ENCODE data around the gene UTP3.
"Not testable (repeated sequence)": the region's sequence is repeated elsewhere in the genome, so short reads cannot be mapped to it uniquely, and the experiment has no call there.

The UTP3 gene

GRCh38 chr4:70674191-70674590 is 14.1 kb upstream of the UTP3 start:
- ATAC-seq (no peak), DNase-seq (no peak)
- Mint-ChIP-seq H3K4me3 (no peak overlapping the region), H3K27ac (no peak overlapping the region), H3K9me3 (no peaks in the 10 kb centered on the region), H3K36me3 (ENCODE audit: low read depth) (no peaks in the 10 kb centered on the region), H3K4me1 (peaks cover 14% of the 10 kb centered on the region), H3K27me3 (no peaks in the 10 kb centered on the region)

GRCh38 chr4:70674731-70675130 is 13.6 kb upstream of the UTP3 start:
- Mint-ChIP-seq H3K9me3 (no peaks in the 10 kb centered on the region), H3K4me3 (no peak overlapping the region), H3K36me3 (ENCODE audit: low read depth) (no peaks in the 10 kb centered on the region), H3K27ac (no peak overlapping the region), H3K4me1 (peaks cover 14% of the 10 kb centered on the region), H3K27me3 (no peaks in the 10 kb centered on the region)
- no peak for ATAC-seq
- DNase-seq, result no peak

- H3K4me1 Mint-ChIP-seq, result peaks cover 14% of the 10 kb centered on the region
- no peak for DNase-seq
These were observed 11.7 kb upstream of the UTP3 start for GRCh38 chr4:70676554-70677090.

GRCh38 chr4:70678383-70678999 is 9.8 kb upstream of the UTP3 start:
- H3K4me1 Mint-ChIP-seq, result peaks cover 14% of the 10 kb centered on the region
- H3K9me3 Mint-ChIP-seq, result no peaks in the 10 kb centered on the region
- no peak overlapping the region for H3K27ac Mint-ChIP-seq
- no peaks in the 10 kb centered on the region for H3K27me3 Mint-ChIP-seq
- DNase-seq (no peak), ATAC-seq (no peak)
- no peaks in the 10 kb centered on the region for H3K36me3 Mint-ChIP-seq (ENCODE audit: low read depth)
- no peak overlapping the region for H3K4me3 Mint-ChIP-seq

More at GRCh38 chr4:70676554-70677090, 11.7 kb upstream of the UTP3 start:
- H3K27me3 Mint-ChIP-seq, result no peaks in the 10 kb centered on the region
- no peaks in the 10 kb centered on the region for H3K9me3 Mint-ChIP-seq
- no peak for ATAC-seq
- no peak overlapping the region for H3K4me3 Mint-ChIP-seq
- H3K27ac Mint-ChIP-seq, result no peak overlapping the region
- no peaks in the 10 kb centered on the region for H3K36me3 Mint-ChIP-seq (ENCODE audit: low read depth)

- DNase-seq (no peak), ATAC-seq (no peak)
- Mint-ChIP-seq H3K4me3 (no peak overlapping the region), H3K36me3 (ENCODE audit: low read depth) (no peaks in the 10 kb centered on the region), H3K9me3 (no peaks in the 10 kb centered on the region), H3K4me1 (peaks cover 14% of the 10 kb centered on the region), H3K27ac (no peak overlapping the region), H3K27me3 (no peaks in the 10 kb centered on the region)
These were observed 7.4 kb upstream of the UTP3 start for GRCh38 chr4:70680934-70681333.

GRCh38 chr4:70681704-70682103 is 6.6 kb upstream of the UTP3 start:
- Mint-ChIP-seq H3K4me1 (peaks cover 14% of the 10 kb centered on the region), H3K9me3 (no peaks in the 10 kb centered on the region), H3K36me3 (ENCODE audit: low read depth) (no peaks in the 10 kb centered on the region), H3K27ac (no peak overlapping the region), H3K27me3 (no peaks in the 10 kb centered on the region), H3K4me3 (no peak overlapping the region)
- ATAC-seq (no peak), DNase-seq (no peak)

GRCh38 chr4:70682142-70682541 is 6.2 kb upstream of the UTP3 start:
- not testable (repeated sequence) for H3K9me3 Mint-ChIP-seq; H3K27ac Mint-ChIP-seq; H3K27me3 Mint-ChIP-seq; DNase-seq; H3K4me3 Mint-ChIP-seq; H3K36me3 Mint-ChIP-seq (ENCODE audit: low read depth); ATAC-seq
- H3K4me1 Mint-ChIP-seq, result peaks cover 10% of the 10 kb centered on the region

- H3K27ac Mint-ChIP-seq, result peak overlapping the region; percentile 99
- H3K27me3 Mint-ChIP-seq, result no peaks in the 10 kb centered on the region
- DNase-seq (peak; percentile 34), ATAC-seq (no peak)
- H3K36me3 Mint-ChIP-seq (ENCODE audit: low read depth), result peaks cover 34% of the 10 kb centered on the region
- peak overlapping the region; percentile 100 for H3K4me3 Mint-ChIP-seq
- peaks cover 42% of the 10 kb centered on the region for H3K4me1 Mint-ChIP-seq
- no peaks in the 10 kb centered on the region for H3K9me3 Mint-ChIP-seq
These were observed 940 bp upstream of the UTP3 start for GRCh38 chr4:70687392-70687791.

- Mint-ChIP-seq H3K4me1 (peaks cover 42% of the 10 kb centered on the region), H3K4me3 (peak overlapping the region; percentile 100), H3K27ac (peak overlapping the region; percentile 99), H3K27me3 (no peaks in the 10 kb centered on the region), H3K36me3 (ENCODE audit: low read depth) (peaks cover 34% of the 10 kb centered on the region), H3K9me3 (no peaks in the 10 kb centered on the region)
- ATAC-seq (peak; percentile 5), DNase-seq (no peak)
These were observed 481 bp downstream of the UTP3 start for GRCh38 chr4:70688795-70689231.

- ATAC-seq (no peak), DNase-seq (no peak)
- H3K4me3 Mint-ChIP-seq, result peak overlapping the region; percentile 100
- peaks cover 42% of the 10 kb centered on the region for H3K4me1 Mint-ChIP-seq
- peak overlapping the region; percentile 46 for H3K27ac Mint-ChIP-seq
- no peaks in the 10 kb centered on the region for H3K27me3 Mint-ChIP-seq
- H3K36me3 Mint-ChIP-seq (ENCODE audit: low read depth), result peaks cover 35% of the 10 kb centered on the region
- no peaks in the 10 kb centered on the region for H3K9me3 Mint-ChIP-seq
These were observed 3.3 kb downstream of the UTP3 start for GRCh38 chr4:70691661-70692060.

- not testable (repeated sequence) for DNase-seq, H3K27ac Mint-ChIP-seq, H3K4me3 Mint-ChIP-seq, ATAC-seq, H3K27me3 Mint-ChIP-seq, H3K9me3 Mint-ChIP-seq
- Mint-ChIP-seq H3K4me1 (peaks cover 21% of the 10 kb centered on the region), H3K36me3 (ENCODE audit: low read depth) (peaks cover 22% of the 10 kb centered on the region)
These were observed 6.3 kb downstream of the UTP3 start for GRCh38 chr4:70694633-70695032.

- not testable (repeated sequence) for H3K36me3 Mint-ChIP-seq (ENCODE audit: low read depth); H3K27ac Mint-ChIP-seq; H3K4me1 Mint-ChIP-seq; H3K27me3 Mint-ChIP-seq; ATAC-seq; H3K9me3 Mint-ChIP-seq; H3K4me3 Mint-ChIP-seq; DNase-seq
These were observed 10.1 kb downstream of the UTP3 start for GRCh38 chr4:70698435-70698834.

- Mint-ChIP-seq H3K27me3 (no peaks in the 10 kb centered on the region), H3K4me1 (peaks cover 12% of the 10 kb centered on the region), H3K9me3 (no peaks in the 10 kb centered on the region), H3K4me3 (no peak overlapping the region), H3K36me3 (ENCODE audit: low read depth) (no peaks in the 10 kb centered on the region), H3K27ac (no peak overlapping the region)
- ATAC-seq, result no peak
- DNase-seq, result no peak
These were observed 12.4 kb downstream of the UTP3 start for GRCh38 chr4:70700712-70701111.

- Mint-ChIP-seq H3K36me3 (ENCODE audit: low read depth) (no peaks in the 10 kb centered on the region), H3K27me3 (no peaks in the 10 kb centered on the region), H3K4me3 (no peak overlapping the region), H3K9me3 (no peaks in the 10 kb centered on the region), H3K4me1 (peaks cover 18% of the 10 kb centered on the region), H3K27ac (no peak overlapping the region)
- DNase-seq (no peak), ATAC-seq (no peak)
These were observed 12.9 kb downstream of the UTP3 start for GRCh38 chr4:70701271-70701670.

GRCh38 chr4:70702592-70702991 is 14.3 kb downstream of the UTP3 start:
- H3K9me3 Mint-ChIP-seq; H3K4me3 Mint-ChIP-seq; ATAC-seq; H3K27ac Mint-ChIP-seq; H3K36me3 Mint-ChIP-seq (ENCODE audit: low read depth); H3K27me3 Mint-ChIP-seq; DNase-seq: not testable (repeated sequence)
- peaks cover 30% of the 10 kb centered on the region for H3K4me1 Mint-ChIP-seq

Data from activated naive CD8-positive, alpha-beta T cell treated with anti-CD3 and anti-CD28 coated beads, Interleukin-2, amount 50 U/mL, for 24 hours (primary cell).